ENCODE results near the gene KLF7.
"Not testable (repeated sequence)": the region's sequence is repeated elsewhere in the genome, so short reads cannot be mapped to it uniquely, and the experiment has no call there.

The KLF7 gene

GRCh38 chr2:207049122-207049521, 116.6 kb downstream of the KLF7 start:
- no peak for DNase-seq

GRCh38 chr2:207048416-207048815, 117.3 kb downstream of the KLF7 start:
- DNase-seq, result no peak

- no peak for DNase-seq
Observed at GRCh38 chr2:207046724-207047123, 119.0 kb downstream of the KLF7 start.

- DNase-seq, result no peak
Observed at GRCh38 chr2:207045531-207045930, 120.2 kb downstream of the KLF7 start.

- DNase-seq, result peak; percentile 31
Observed at GRCh38 chr2:207044379-207045362, 121.1 kb downstream of the KLF7 start.

GRCh38 chr2:207042841-207043240, 122.9 kb downstream of the KLF7 start:
- no peak for DNase-seq

GRCh38 chr2:207041786-207042554, 123.8 kb downstream of the KLF7 start:
- DNase-seq, result no peak

- DNase-seq, result no peak
Observed at GRCh38 chr2:207041279-207041678, 124.5 kb downstream of the KLF7 start.

GRCh38 chr2:207040696-207041095, 125.1 kb downstream of the KLF7 start:
- no peak for DNase-seq

GRCh38 chr2:207039225-207039624, 126.5 kb downstream of the KLF7 start:
- DNase-seq, result no peak

GRCh38 chr2:207038299-207038698, 127.4 kb downstream of the KLF7 start:
- no peak for DNase-seq

GRCh38 chr2:207037896-207038295, 127.9 kb downstream of the KLF7 start:
- no peak for DNase-seq

- not testable (repeated sequence) for DNase-seq
Observed at GRCh38 chr2:207037023-207037422, 128.7 kb downstream of the KLF7 start.

- no peak for DNase-seq
Observed at GRCh38 chr2:207035875-207036274, 129.9 kb downstream of the KLF7 start.

GRCh38 chr2:207032490-207032889, 133.3 kb downstream of the KLF7 start:
- no peak for DNase-seq

Measured in NCI-H774 (cell line).